ENCODE data around the gene ACTN2.
A peak's percentile ranks its signal among the peaks of the same experiment; 100 is the strongest.

Gene ACTN2

DNA sequence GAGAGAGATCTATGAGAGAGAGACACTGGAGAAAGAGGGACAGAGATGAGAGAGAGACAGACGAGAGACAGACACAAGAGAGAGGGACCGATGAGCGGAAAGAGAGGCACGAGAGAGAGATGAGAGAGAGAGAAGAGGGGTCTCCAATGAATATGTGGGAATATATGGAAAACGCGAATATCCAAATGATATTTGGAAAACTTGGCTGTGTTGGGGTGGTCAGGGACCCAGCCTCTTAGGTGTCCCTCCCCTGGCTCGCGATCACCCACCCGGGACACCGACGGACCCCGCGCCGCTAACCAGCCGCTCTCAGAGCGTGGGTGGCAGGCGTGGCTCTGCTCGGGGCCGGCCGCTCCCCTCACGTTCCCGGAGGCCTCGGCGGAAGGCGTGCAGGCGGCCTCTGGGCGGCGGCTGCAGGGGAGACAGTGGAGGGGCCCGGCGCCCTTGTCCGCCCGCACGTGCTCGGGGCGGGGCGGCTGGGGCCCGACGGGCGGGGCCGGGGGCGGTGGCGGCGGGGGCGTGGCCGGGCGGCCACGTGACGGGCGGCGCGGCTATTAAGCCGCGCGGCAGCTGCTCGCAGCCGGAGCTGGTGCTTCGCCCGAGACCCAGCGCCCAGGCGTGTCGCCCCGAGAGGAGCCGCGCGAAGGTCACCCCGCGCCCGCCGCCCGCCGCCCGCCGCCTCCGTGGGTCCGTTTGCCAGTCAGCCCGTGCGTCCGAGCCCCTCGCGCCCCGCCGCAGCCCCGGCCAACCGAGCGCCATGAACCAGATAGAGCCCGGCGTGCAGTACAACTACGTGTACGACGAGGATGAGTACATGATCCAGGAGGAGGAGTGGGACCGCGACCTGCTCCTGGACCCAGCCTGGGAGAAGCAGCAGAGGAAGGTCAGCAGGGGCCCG lies at the start of gene ACTN2:
Gene ACTN2 (plus strand): TSS at position 583 of the 898 bp plus-strand sequence. CDS start 175 bp downstream, at position 758.
- Mint-ChIP-seq H3K4me3 (peak within 1 kb of the TSS; percentile 78), H3K4me1 (peaks cover 12% of the 10 kb centered on the region), H3K27ac (no peak within 1 kb of the TSS), H3K9me3 (peaks cover 20% of the 10 kb centered on the region), H3K27me3 (ENCODE audit: low read depth, poor library complexity) (peaks cover 87% of the 10 kb centered on the region), H3K36me3 (ENCODE audit: low read depth) (peaks cover 8% of the 10 kb centered on the region)
- no peak for TF ChIP-seq CTCF (IDR thresholded peaks at IDR 0.05)
- DNase-seq = peak; percentile 81

DNA sequence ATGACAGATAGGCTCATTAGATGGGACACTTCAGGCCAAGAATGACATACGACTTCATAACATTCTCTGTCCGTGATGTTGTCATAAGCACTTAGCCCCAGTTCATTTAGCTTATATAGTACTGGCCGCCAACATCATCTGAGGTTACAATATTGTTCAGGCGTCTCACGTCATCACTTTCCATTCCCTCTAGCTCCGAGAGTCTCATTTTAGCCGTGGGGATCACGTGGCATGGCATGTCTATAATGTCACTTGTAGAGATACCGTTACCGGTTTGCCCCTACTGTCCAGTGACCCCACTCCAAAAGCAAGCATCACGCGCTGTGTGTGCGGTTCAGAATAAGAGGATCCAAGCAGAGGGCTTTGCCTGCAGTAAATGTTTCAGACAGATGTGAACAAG lies 47.4 kb upstream of the ACTN2 start:
- no peak for DNase-seq
- TF ChIP-seq CTCF (IDR thresholded peaks at IDR 0.05) = no peak

DNA sequence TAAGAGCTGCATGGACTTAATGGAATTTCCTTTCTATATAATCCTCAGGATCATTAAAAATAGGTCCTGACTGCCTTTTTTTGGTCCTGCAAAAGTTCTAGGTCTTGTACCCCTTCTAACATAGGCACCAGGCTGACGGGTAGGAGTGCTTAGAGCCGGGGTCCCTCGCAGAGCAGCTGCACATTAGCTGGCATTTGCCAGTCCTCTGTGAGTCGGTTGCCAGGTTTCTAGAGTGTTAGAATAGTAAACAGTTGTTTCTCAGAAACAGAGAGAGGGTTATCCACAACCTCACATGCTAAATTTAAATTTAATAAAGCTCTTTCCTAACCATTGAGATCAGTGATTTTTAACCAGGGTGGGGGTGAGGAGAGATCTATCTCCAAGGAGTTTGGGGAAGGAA lies 46.6 kb upstream of the ACTN2 start:
- no peak for DNase-seq
- H3K9me3 Mint-ChIP-seq = no peaks in the 10 kb centered on the region
- H3K4me3 Mint-ChIP-seq = no peak overlapping the region
- no peak for TF ChIP-seq CTCF (IDR thresholded peaks at IDR 0.05)
- no peaks in the 10 kb centered on the region for H3K36me3 Mint-ChIP-seq (ENCODE audit: low read depth)
- no peaks in the 10 kb centered on the region for H3K4me1 Mint-ChIP-seq
- H3K27ac Mint-ChIP-seq = no peak overlapping the region
- H3K27me3 Mint-ChIP-seq (ENCODE audit: low read depth, poor library complexity) = peaks cover 20% of the 10 kb centered on the region

More for the DNA sequence above, 47.4 kb upstream of the ACTN2 start:
- no peaks in the 10 kb centered on the region for H3K4me1 Mint-ChIP-seq
- no peak overlapping the region for H3K4me3 Mint-ChIP-seq
- H3K27ac Mint-ChIP-seq = no peak overlapping the region
- H3K9me3 Mint-ChIP-seq = no peaks in the 10 kb centered on the region
- H3K27me3 Mint-ChIP-seq (ENCODE audit: low read depth, poor library complexity) = peaks cover 27% of the 10 kb centered on the region
- H3K36me3 Mint-ChIP-seq (ENCODE audit: low read depth) = no peaks in the 10 kb centered on the region

- Mint-ChIP-seq H3K4me3 (no peak overlapping the region), H3K36me3 (ENCODE audit: low read depth) (no peaks in the 10 kb centered on the region), H3K27ac (no peak overlapping the region), H3K27me3 (ENCODE audit: low read depth, poor library complexity) (peaks cover 26% of the 10 kb centered on the region), H3K4me1 (no peaks in the 10 kb centered on the region), H3K9me3 (no peaks in the 10 kb centered on the region)
- TF ChIP-seq CTCF (IDR thresholded peaks at IDR 0.05) = no peak
- DNase-seq = no peak
These were observed 43.5 kb upstream of the ACTN2 start for GRCh38 chr1:236642763-236643162.

DNA sequence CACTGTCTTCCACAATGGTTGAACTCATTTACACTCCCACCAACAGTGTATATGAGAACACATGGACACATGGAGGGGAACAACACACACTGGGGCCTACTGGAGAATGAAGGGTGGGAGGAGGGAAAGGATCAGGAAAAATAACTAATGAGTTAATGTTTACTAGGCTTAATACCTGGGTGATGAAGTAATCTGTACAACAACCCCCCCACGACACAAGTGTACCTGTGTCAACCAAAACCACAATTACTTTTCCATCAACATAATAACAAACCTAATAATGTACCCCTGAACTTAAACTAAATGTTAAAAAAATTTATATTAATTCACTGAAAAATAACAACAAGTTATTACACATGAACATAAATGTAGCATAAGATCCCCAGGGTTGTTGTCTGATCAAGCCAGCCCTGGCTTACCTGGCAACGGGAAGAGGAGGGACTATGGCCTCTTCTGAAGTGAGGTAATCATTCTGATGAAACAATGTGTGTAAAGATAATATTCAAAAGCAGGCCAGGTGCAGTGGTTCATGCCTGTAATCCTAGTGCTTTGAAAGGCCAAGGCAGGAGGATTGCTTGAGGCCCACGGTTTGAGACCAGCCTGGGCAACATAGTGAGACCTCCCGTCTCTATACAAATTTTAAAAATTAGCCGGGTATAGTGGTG lies 41.2 kb upstream of the ACTN2 start:
- no peak for DNase-seq
- H3K4me1 Mint-ChIP-seq = no peaks in the 10 kb centered on the region
- no peak overlapping the region for H3K4me3 Mint-ChIP-seq
- no peak for TF ChIP-seq CTCF (IDR thresholded peaks at IDR 0.05)
- no peak overlapping the region for H3K27ac Mint-ChIP-seq
- no peaks in the 10 kb centered on the region for H3K36me3 Mint-ChIP-seq (ENCODE audit: low read depth)
- peaks cover 25% of the 10 kb centered on the region for H3K27me3 Mint-ChIP-seq (ENCODE audit: low read depth, poor library complexity)
- H3K9me3 Mint-ChIP-seq = no peaks in the 10 kb centered on the region

Data from nephron progenitor cell (in vitro differentiated cells).